GM21529 (cell line): Measurements from ENCODE around the gene GPR158.
A peak's percentile ranks its signal among the peaks of the same experiment; 100 is the strongest.
"Not testable (repeated sequence)": the region's sequence is repeated elsewhere in the genome, so short reads cannot be mapped to it uniquely, and the experiment has no call there.

ENCODE experiments used
- ATAC-seq: cut with Tn5 transposase; IDR thresholded peaks from one replicate; pipeline ENCODE4 v1.9.1; 2021; ENCODE audit not compliant: unreplicated experiment

GPR158 gene

GRCh38 chr10:25174461-25175230 lies at the start of gene GPR158:
GPR158 (plus strand) TSS chr10:25175001; CDS start chr10:25175421, 420 bp downstream.
- ATAC-seq, result peak; percentile 60

- no peak for ATAC-seq
These were observed 49.6 kb upstream of the GPR158 start for GRCh38 chr10:25125201-25125611.

GRCh38 chr10:25129592-25129991 lies 45.2 kb upstream of the GPR158 start:
- no peak for ATAC-seq

DNA sequence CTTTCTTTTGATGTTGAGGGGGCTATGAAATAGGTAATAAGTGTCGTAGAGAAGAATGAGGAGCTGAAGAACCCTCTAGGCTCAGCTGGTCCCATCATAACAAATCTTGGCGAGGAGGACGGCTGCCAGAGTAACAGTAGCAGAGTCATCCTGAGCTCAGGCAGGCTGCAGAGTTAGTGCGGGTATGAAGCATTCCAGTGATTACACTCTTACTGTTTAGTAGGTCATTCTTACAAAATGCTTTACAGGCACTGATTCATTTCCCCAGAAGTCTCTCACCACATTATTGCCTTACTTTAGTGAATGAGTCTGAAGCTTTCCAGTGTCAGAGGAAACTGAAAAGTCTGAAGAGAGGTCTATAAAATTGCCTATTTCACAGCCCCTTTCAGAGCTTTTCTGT lies 43.9 kb upstream of the GPR158 start:
- no peak for ATAC-seq

GRCh38 chr10:25142116-25142864 lies 32.5 kb upstream of the GPR158 start:
- no peak for ATAC-seq

GRCh38 chr10:25157650-25158049 lies 17.2 kb upstream of the GPR158 start:
- no peak for ATAC-seq

- ATAC-seq, result no peak
These were observed 15.2 kb upstream of the GPR158 start for GRCh38 chr10:25159591-25159990.

GRCh38 chr10:25162391-25162790 lies 12.4 kb upstream of the GPR158 start:
- no peak for ATAC-seq

- ATAC-seq, result not testable (repeated sequence)
These were observed 11.3 kb upstream of the GPR158 start for GRCh38 chr10:25163464-25163863.

DNA sequence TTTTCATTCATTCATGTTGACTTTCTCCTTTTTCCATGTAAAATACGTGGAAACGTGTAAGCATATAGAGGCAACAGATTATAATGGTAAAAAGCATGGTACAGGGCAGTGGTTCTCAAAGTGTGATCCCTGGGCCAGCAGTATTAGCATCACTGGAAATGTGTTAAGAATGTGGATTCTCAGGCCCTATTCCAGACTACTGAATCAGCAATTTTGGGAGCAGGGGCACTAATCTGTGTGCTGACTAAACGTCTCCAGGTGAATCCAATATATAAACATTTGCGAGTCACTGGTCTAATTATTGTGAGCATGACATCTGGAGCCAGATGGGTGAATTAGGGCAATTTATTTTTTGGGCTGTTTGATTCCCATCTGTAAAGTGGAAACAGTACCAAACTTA lies 5.1 kb upstream of the GPR158 start:
- ATAC-seq, result no peak

DNA sequence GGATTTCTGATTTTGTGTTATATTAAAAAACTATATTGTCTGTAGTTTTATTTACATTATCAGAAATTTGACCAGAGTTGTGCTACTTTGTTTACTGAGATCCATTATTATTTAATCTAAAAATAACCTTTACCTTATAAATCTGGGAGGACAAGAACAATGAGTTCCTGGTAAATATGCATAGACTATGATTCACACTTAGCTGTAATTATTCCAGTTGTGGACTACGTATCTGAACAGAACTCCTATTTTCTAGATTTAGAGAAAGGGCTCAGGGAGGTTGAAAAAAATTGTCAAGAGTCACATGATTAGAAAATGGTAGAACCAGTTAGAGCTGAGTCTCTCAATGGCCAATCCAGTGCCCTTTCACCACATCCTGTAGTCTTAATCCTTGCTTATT lies 4.2 kb upstream of the GPR158 start:
- ATAC-seq, result no peak

- ATAC-seq, result no peak
These were observed 973 bp downstream of the GPR158 start for GRCh38 chr10:25175527-25176420.

DNA sequence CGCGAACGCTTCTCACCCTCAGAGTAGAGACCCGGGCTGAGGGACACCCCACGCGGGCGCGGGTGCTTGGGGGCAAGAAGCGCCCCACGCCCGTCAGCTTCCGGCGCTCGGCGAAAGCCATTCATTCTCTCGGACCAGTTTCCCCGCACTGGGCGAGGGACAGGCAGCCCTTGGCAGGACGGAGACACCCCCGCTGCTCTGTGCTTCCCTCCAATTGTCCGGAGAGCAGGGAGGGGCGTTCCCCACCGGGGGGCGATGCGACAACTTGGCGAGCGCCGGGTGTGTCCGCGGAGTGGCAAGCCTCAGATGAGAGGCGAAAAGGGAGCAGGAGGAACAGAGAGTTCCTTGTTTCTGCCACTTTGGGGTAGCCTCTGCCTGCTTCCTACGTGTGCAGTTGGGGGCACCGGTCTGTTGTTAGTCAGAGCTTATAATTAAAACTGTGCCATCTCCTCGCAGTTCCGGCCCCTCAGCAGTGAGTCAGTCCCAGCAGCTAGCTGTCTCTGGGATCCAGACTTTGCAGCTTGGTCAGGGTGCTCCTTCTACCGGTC lies 1.7 kb downstream of the GPR158 start:
- no peak for ATAC-seq

- no peak for ATAC-seq
These were observed 2.4 kb downstream of the GPR158 start for GRCh38 chr10:25177093-25177753.

GRCh38 chr10:25177754-25178135 lies 2.9 kb downstream of the GPR158 start:
- no peak for ATAC-seq

- no peak for ATAC-seq
These were observed 3.6 kb downstream of the GPR158 start for GRCh38 chr10:25178411-25178810.

GRCh38 chr10:25180801-25181200 lies 6.0 kb downstream of the GPR158 start:
- ATAC-seq, result no peak

DNA sequence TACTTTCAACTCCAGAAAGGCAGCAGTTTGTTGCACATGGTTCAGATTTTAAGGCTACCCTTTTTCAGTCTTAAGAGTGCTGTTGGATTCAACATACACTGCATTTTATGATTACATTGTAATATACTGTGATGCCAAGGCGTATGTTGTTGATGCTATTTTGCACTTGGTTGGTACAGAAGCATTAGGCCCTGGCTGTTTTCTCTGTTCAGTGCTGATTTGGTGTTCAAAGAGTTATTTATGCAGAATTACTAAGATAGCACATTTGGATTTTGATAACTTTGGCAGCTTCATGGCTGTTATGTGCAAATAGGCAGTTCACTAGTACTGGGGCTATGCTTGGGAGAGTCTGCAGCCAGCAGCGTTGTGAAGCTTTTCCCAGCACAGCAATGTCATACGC lies 7.8 kb downstream of the GPR158 start:
- no peak for ATAC-seq

GRCh38 chr10:25191162-25191895 lies 16.5 kb downstream of the GPR158 start:
- no peak for ATAC-seq

DNA sequence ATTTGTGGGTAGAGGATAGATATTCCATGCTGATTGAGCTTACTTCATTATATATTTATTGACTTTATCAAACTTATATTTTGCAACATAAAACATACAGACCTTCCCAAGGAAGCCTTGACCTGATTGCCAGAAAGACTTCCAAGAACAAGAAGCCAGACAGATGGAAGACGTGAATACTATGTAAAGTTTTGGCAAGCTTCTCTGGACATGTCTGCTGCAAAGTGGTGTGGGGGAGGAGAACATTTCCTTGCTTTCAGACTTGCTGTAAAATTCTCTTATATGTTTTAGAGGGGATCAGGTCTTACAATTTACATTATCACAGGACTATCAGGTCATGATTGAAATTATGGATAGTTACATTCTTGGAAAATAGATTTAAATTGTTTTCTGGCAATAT lies 23.4 kb downstream of the GPR158 start:
- no peak for ATAC-seq
